ENCODE data around the gene KDM2B. TPM values are rescaled to one million over a fixed set of nuclear protein-coding genes. Genes with fewer than 3 reads are reported as not detected.
"Not testable (repeated sequence)": the region's sequence is repeated elsewhere in the genome, so short reads cannot be mapped to it uniquely, and the experiment has no call there.

The KDM2B gene
- total and polyA plus RNA-seq, 3 donors from 2014 or later, result 30.4 to 59.8 (median 54.9) TPM

DNA sequence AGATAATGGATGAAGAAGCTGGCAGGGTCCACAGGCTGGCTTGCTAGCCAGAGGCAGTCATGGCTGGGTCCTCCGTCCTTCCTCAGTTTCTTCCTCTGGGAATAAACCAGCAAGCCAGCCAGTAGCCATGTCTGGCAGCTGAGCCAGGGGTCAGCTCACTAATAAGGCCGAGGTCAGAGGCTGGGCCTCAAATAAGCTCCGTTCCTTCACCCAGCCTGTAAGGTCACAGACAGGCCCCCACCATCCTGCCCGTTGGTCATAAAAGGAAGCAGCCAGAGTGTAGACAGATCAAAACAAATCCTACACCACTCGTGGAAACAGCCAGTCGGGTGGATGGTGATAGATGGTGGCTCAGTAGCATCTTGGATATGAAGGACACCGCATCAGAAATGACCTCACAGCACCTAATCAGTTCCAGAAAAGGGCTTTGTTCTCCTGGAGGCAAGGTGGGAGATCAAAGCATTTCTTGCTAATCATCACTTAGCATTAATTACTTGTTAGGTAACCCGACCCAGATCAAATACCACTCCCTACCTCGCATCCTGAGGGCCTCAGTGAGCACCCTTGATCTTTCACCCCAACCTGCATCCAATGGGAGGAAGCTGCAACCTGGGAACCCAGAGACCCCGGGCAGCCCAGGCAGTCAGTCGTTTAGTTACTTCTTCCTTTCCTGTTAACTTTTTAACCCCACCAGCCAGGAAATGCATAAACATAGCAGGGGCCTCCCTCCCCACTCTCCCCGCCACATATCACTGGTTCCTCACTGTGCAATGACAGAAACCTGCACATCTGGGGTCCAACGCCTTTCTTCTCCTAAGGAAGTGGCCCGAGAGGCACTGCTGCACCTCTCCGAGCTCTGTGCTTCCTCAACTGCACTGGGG is 90.2 kb downstream of the KDM2B start:
- Histone ChIP-seq H3K9me3 (no peaks in the 10 kb centered on the region), H3K36me3 (ENCODE audit: low read depth, missing control alignments) (no peaks in the 10 kb centered on the region), H3K27ac (no peak overlapping the region), H3K4me1 (no peaks in the 10 kb centered on the region), H3K4me3 (no peak overlapping the region), H3K27me3 (no peaks in the 10 kb centered on the region)
- DNase-seq, result no peak
- intact Hi-C loops (cut with DNase I; ENCODE audit: low total_unique reads), result loop anchor here (10.0 kb wide), 1 partner anchor 194 kb away; no protein-coding TSS in a partner anchor
- WGBS, 2 donors, result 72 to 73% methylated on average over 14 to 15 of the region's 15 CpGs
- TF ChIP-seq POLR2A (IDR thresholded peaks at IDR 0.05), result no peak
- TF ChIP-seq, protein P1, sequence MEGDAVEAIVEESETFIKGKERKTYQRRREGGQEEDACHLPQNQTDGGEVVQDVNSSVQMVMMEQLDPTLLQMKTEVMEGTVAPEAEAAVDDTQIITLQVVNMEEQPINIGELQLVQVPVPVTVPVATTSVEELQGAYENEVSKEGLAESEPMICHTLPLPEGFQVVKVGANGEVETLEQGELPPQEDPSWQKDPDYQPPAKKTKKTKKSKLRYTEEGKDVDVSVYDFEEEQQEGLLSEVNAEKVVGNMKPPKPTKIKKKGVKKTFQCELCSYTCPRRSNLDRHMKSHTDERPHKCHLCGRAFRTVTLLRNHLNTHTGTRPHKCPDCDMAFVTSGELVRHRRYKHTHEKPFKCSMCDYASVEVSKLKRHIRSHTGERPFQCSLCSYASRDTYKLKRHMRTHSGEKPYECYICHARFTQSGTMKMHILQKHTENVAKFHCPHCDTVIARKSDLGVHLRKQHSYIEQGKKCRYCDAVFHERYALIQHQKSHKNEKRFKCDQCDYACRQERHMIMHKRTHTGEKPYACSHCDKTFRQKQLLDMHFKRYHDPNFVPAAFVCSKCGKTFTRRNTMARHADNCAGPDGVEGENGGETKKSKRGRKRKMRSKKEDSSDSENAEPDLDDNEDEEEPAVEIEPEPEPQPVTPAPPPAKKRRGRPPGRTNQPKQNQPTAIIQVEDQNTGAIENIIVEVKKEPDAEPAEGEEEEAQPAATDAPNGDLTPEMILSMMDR (IDR thresholded peaks at IDR 0.05), result no peak

DNA sequence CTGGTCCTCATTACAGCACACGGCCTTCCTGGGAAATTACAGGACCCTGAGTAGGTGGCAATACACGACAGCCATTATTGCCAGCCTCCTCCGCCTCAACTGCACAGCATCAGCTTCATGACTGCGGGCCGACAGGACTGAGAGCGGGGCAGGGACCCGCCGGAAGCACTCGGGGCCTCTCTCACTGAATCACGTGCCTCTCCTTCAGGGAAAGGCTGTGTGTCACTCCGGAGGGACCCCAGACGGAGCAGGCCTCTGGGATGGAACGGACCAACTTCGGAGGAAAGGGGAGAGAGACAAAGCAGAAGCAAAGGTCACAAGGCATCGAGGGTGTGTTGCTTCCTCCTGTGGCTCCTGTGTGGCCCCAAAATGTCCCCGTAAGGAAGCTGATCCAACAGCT is 90.9 kb downstream of the KDM2B start:
- Histone ChIP-seq H3K4me3 (no peak overlapping the region), H3K36me3 (ENCODE audit: low read depth, missing control alignments) (no peaks in the 10 kb centered on the region), H3K4me1 (no peaks in the 10 kb centered on the region), H3K9me3 (no peaks in the 10 kb centered on the region), H3K27ac (no peak overlapping the region), H3K27me3 (no peaks in the 10 kb centered on the region)
- TF ChIP-seq POLR2A (IDR thresholded peaks at IDR 0.05), result no peak
- TF ChIP-seq, protein P1 (IDR thresholded peaks at IDR 0.05), result no peak
- 85 to 93% methylated on average over 16 of the region's 16 CpGs for WGBS, 2 donors
- no peak for DNase-seq
- intact Hi-C loops (cut with DNase I; ENCODE audit: low total_unique reads), result loop anchor here (10.0 kb wide), 1 partner anchor 195 kb away; no protein-coding TSS in a partner anchor

DNA sequence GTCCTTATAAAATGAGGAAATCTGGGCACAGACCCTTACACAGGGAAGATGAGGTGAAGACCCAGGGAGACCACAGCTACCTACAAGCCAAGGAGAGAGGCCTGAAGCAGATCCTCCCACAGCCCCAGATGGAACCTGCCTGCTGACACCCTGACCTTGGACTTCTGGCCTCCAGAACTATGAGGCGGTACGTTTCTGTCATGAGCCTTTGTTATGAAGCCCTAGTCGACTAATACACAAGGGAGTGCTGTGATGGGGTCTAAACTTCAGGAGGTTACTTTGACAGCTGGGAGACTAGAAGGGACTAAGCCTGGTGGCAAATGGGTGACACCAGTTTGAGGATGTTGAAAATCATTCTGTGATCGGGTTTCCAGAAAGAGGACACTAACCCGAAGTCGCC is 95.9 kb downstream of the KDM2B start:
- Histone ChIP-seq H3K4me1 (no peaks in the 10 kb centered on the region), H3K36me3 (ENCODE audit: low read depth, missing control alignments) (no peaks in the 10 kb centered on the region), H3K27me3 (no peaks in the 10 kb centered on the region), H3K9me3 (no peaks in the 10 kb centered on the region), H3K4me3 (no peak overlapping the region), H3K27ac (no peak overlapping the region)
- TF ChIP-seq, protein P1 (IDR thresholded peaks at IDR 0.05), result no peak
- no peak for TF ChIP-seq POLR2A (IDR thresholded peaks at IDR 0.05)
- 71 to 77% methylated on average over 6 of the region's 6 CpGs for WGBS, 2 donors
- intact Hi-C loops (cut with DNase I; ENCODE audit: low total_unique reads), result no loop called here
- DNase-seq, result no peak

DNA sequence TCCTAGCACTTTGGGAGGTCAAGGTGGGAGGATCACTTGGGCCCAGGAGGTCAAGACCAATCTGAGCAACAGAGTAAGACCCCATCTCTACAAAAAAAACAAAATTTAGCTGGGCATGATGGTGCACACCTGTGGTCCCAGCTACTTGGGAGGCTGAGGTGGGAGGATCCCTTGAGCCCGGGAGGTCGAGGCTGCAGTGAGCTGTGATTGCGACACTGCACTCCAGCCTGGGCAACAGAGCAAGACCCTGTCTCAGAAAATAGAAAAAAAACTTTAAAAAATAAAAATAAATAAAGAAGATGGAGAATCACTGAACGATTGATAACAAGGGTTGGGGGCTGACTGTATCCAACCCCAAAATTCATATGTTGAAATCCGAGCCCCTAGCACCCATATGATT is 96.3 kb downstream of the KDM2B start:
- H3K4me1 ChIP-seq; H3K27me3 ChIP-seq; H3K4me3 ChIP-seq; H3K9me3 ChIP-seq; H3K27ac ChIP-seq; H3K36me3 ChIP-seq (ENCODE audit: low read depth, missing control alignments); DNase-seq; intact Hi-C loops (cut with DNase I; ENCODE audit: low total_unique reads): not testable (repeated sequence)
- WGBS, 2 donors, result 94 to 97% methylated on average over 5 of the region's 5 CpGs

DNA sequence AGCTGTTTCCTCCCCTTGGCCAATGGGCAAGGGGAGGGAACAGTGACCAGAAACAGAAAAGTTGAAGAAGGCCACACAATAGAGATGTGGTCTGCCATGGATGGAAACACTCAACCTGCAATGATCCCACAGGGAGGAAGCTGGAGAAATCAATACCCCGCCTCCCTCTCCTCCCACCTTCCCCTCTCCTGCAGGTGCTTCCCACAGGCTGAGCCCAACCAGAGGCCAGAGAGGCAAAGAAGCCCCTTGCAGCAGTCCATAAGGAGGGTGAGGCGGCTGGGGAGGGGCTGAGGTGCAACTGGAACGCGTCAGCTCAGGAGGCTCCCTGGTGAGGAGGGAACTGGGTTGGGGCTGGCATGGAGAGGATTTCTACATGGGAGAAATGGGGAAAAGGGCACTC is 96.9 kb downstream of the KDM2B start:
- 65 to 85% methylated on average over 4 of the region's 4 CpGs for WGBS, 2 donors

More for the DNA sequence above, 96.9 kb downstream of the KDM2B start:
- no peaks in the 10 kb centered on the region for H3K9me3 ChIP-seq
- intact Hi-C loops (cut with DNase I; ENCODE audit: low total_unique reads), result no loop called here
- H3K4me1 ChIP-seq, result no peaks in the 10 kb centered on the region
- H3K27ac ChIP-seq, result no peak overlapping the region
- no peaks in the 10 kb centered on the region for H3K36me3 ChIP-seq (ENCODE audit: low read depth, missing control alignments)
- no peak for DNase-seq
- H3K27me3 ChIP-seq, result no peaks in the 10 kb centered on the region
- TF ChIP-seq POLR2A (IDR thresholded peaks at IDR 0.05), result no peak
- TF ChIP-seq, protein P1 (IDR thresholded peaks at IDR 0.05), result no peak
- H3K4me3 ChIP-seq, result no peak overlapping the region
